Vagina (tissue), 2 donors: Measurements from ENCODE around the gene FGGY.

Source experiments
- POLR2A ChIP-seq, 2 donors: fragments of 450-650 bp; IDR thresholded peaks; one replicate each; pipeline ENCODE4 v1.6.1; 2017; ENCODE audit warnings: antibody characterized with exemption in 2 of 2, mild to moderate bottlenecking in 2 of 2, moderate library complexity in 2 of 2
- TF ChIP-seq, protein P1 (sequence below), 3 experiments: fragments of 450-650 bp in 2 of 3; fragments of 200-600 bp in 1 of 3; sonication (generic) in 1 of 3; IDR thresholded peaks; one replicate each; pipeline ENCODE4 v1.5.1; 2017 to 2019; ENCODE audit warnings: antibody characterized with exemption in 3 of 3, mild to moderate bottlenecking in 2 of 3, moderate library complexity in 2 of 3

DNA sequence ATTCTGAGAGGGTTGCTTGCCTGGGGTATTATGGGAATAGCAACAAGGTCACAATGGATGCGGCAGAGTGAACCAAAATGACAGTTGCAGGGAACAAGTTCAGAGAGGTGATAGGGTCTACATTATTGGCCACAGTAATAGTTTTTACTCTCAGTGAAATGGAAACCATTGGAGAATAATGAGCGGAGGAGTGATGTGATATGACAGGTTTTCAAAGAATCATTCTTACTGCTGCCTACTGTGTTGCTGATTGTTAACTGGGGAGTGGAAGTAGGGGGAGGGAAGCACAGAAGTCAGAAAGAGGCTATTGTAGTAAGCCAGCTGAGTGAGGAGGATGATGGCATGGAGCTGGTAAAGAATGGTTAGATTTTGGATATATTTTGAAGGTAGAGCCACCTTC is 322.7 kb downstream of the FGGY start:
- TF ChIP-seq, protein P1, sequence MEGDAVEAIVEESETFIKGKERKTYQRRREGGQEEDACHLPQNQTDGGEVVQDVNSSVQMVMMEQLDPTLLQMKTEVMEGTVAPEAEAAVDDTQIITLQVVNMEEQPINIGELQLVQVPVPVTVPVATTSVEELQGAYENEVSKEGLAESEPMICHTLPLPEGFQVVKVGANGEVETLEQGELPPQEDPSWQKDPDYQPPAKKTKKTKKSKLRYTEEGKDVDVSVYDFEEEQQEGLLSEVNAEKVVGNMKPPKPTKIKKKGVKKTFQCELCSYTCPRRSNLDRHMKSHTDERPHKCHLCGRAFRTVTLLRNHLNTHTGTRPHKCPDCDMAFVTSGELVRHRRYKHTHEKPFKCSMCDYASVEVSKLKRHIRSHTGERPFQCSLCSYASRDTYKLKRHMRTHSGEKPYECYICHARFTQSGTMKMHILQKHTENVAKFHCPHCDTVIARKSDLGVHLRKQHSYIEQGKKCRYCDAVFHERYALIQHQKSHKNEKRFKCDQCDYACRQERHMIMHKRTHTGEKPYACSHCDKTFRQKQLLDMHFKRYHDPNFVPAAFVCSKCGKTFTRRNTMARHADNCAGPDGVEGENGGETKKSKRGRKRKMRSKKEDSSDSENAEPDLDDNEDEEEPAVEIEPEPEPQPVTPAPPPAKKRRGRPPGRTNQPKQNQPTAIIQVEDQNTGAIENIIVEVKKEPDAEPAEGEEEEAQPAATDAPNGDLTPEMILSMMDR (IDR thresholded peaks at IDR 0.05): no peak
- no peak for TF ChIP-seq POLR2A (IDR thresholded peaks at IDR 0.05)
